Spleen (tissue), 11 donors: ENCODE results near the gene NBPF9. TPM values are rescaled to one million over a fixed set of nuclear protein-coding genes. Genes with fewer than 3 reads are reported as not detected.
"Not testable (repeated sequence)": the region's sequence is repeated elsewhere in the genome, so short reads cannot be mapped to it uniquely, and the experiment has no call there.

Experiments used
- DNase-seq: peaks from one replicate; pipeline ENCODE4 v3.0.0-alpha.2; 2020
- H3K27ac ChIP-seq, 8 donors: fragments of 200-600 bp; sonication (generic) in 7 of 8; 1 replicate in 4 of 8; 2 replicates in 4 of 8; pipeline versions ENCODE4 v1.5.0 to v1.8.0; 2016 to 2021; ENCODE audit warnings: inconsistent platforms in 4 of 8, mild to moderate bottlenecking in 4 of 8, moderate library complexity in 1 of 8
- H3K27me3 ChIP-seq, 7 donors: fragments of 200-600 bp; sonication (generic) in 6 of 7; replicated peaks in 1 of 7; 1 replicate in 4 of 7; 2 replicates in 3 of 7; pipeline versions ENCODE4 v1.5.0 to v1.8.0; 2016 to 2021; ENCODE audit warnings: inconsistent platforms in 3 of 7, mild to moderate bottlenecking in 1 of 7
- H3K36me3 ChIP-seq, 6 donors: fragments of 200-600 bp; sonication (generic) in 5 of 6; 1 replicate in 4 of 6; 2 replicates in 2 of 6; pipeline versions ENCODE4 v1.5.0 to v1.8.0; 2016 to 2021; ENCODE audit warnings: inconsistent platforms in 2 of 6
- H3K4me1 ChIP-seq, 6 donors: fragments of 200-600 bp; sonication (generic) in 5 of 6; 1 replicate in 3 of 6; 2 replicates in 3 of 6; pipeline versions ENCODE4 v1.5.0 to v1.8.0; 2016 to 2021; ENCODE audit warnings: inconsistent platforms in 3 of 6
- H3K4me3 ChIP-seq, 8 donors: fragments of 200-600 bp; sonication (generic) in 7 of 8; 1 replicate in 4 of 8; 2 replicates in 4 of 8; pipeline versions ENCODE4 v1.5.0 to v1.8.0; 2016 to 2021; ENCODE audit warnings: inconsistent platforms in 4 of 8, mild to moderate bottlenecking in 4 of 8, moderate library complexity in 2 of 8
- H3K9me3 ChIP-seq, 8 donors: fragments of 200-600 bp; sonication (generic) in 7 of 8; 1 replicate in 4 of 8; 2 replicates in 4 of 8; pipeline versions ENCODE4 v1.5.0 to v1.8.0; 2016 to 2021; ENCODE audit warnings: inconsistent platforms in 4 of 8
- CTCF ChIP-seq, 11 experiments: fragments of 200-600 bp in 7 of 11; fragments of 450-650 bp in 4 of 11; sonication (generic) in 4 of 11; IDR thresholded peaks in 8 of 11; conservative IDR thresholded peaks in 3 of 11; 1 replicate in 7 of 11; 2 replicates in 4 of 11; pipeline versions ENCODE4 v1.4.0 to v1.8.0; 2016 to 2021; ENCODE audit warnings: antibody characterized with exemption in 11 of 11, inconsistent platforms in 4 of 11, mild to moderate bottlenecking in 1 of 11
- POLR2AphosphoS5 ChIP-seq, 3 donors: sonication (generic); formaldehyde crosslinking; IDR thresholded peaks; one replicate each; pipeline ENCODE4 v1.5.1; 2017; ENCODE audit warnings: antibody characterized with exemption in 3 of 3
- WGBS, 5 donors: extraction: QIAGEN DNeasy Blood & Tissue Kit in 3 of 5; methylation state at CpG; one replicate each; pipeline versions ENCODE4 v1.1.5 to v1.1.7; 2013 to 2018; 5-methylcytosine and 5-hydroxymethylcytosine counted together
- intact Hi-C: fragments of 100-400 bp; cut with DNase I; formaldehyde crosslinking; loops from one replicate; pipeline ENCODE4 v1.15.0; 2023; ENCODE audit warnings: low total_unique reads
- polyA plus RNA-seq, 3 donors: library from polyadenylated mRNA; stranded (reverse); fragments of 200-250 nt; gene quantifications; one replicate each; pipeline ENCODE4 v1.2.1, GENCODE V29; 2013
- total RNA-seq, 7 donors: library from RNA; depleted of rRNA in 3 of 7; stranded (reverse); fragments of >200 nt in 3 of 7; fragmentation: NEBNext Ultra II Directional in 4 of 7; extraction: Animal tissue kit (Norgen Biotek cat#: 25700) in 4 of 7; gene quantifications; one replicate each; pipeline versions ENCODE4 v1.1.0 to v1.2.1, GENCODE V29; 2016 to 2021
- donor health status: healthy with polysubstance abuse.
- donor health status: DM: no; HTN: no; CAD: no; lungs with moderate emphysema.
- donor health status: DM: no; HTN: no; CAD: no.
- donor health status: Bipolar disorder and iron deficiency.
- donor health status: healthy.
- donor health status: DM: no; HTN: no; CAD: no.
- donor health status: DM: yes; HTN: yes; CAD: no.

Gene NBPF9
- total and polyA plus RNA-seq, 10 donors, result 9.4 to 35.7 (median 22.4) TPM

- H3K4me1 ChIP-seq, intact Hi-C loops, H3K9me3 ChIP-seq, H3K27me3 ChIP-seq, H3K36me3 ChIP-seq, H3K27ac ChIP-seq: not testable (repeated sequence)
- 0 to 2% (median 0%) methylated on average over 6 to 8 of the region's 16 CpGs; no CpG with 5 or more reads in 2 of the 5 donors for WGBS, 5 donors
- TF ChIP-seq POLR2AphosphoS5 (IDR thresholded peaks at IDR 0.05), result peak in 1 of 3 donors; percentile 31
- DNase-seq, result peak; percentile 68
- peak overlapping the region in 4 of 8 donors; percentile 19 to 63 (median 52) for H3K4me3 ChIP-seq
Observed at GRCh38 chr1:149102574-149102973, 777 bp downstream of the NBPF9 start.

GRCh38 chr1:149098276-149098675, 5.1 kb downstream of the NBPF9 start:
- H3K4me1 ChIP-seq, DNase-seq, H3K9me3 ChIP-seq, H3K27me3 ChIP-seq, H3K36me3 ChIP-seq, H3K4me3 ChIP-seq, H3K27ac ChIP-seq, intact Hi-C loops: not testable (repeated sequence)
- WGBS, 5 donors, result 83 to 97% (median 90%) methylated on average over 5 to 6 of the region's 8 CpGs; no CpG with 5 or more reads in 1 of the 5 donors

GRCh38 chr1:149093155-149093554, 10.2 kb downstream of the NBPF9 start:
- DNase-seq, H3K27ac ChIP-seq, H3K27me3 ChIP-seq, H3K4me1 ChIP-seq, H3K9me3 ChIP-seq, H3K4me3 ChIP-seq, H3K36me3 ChIP-seq, intact Hi-C loops: not testable (repeated sequence)
- WGBS, 5 donors, result 34 to 50% (median 41%) methylated on average over 4 to 6 of the region's 6 CpGs

- intact Hi-C loops, H3K27ac ChIP-seq, H3K27me3 ChIP-seq, H3K9me3 ChIP-seq, DNase-seq, H3K4me1 ChIP-seq, H3K4me3 ChIP-seq: not testable (repeated sequence)
- WGBS, 5 donors, result 52 to 65% (median 62%) methylated on average over 4 to 6 of the region's 9 CpGs
- H3K36me3 ChIP-seq, result peaks cover 0 to 23% (median 0%) of the 10 kb centered on the region in 6 donors
- TF ChIP-seq CTCF (IDR thresholded peaks at IDR 0.05 in 8 of 11, conservative IDR thresholded peaks at IDR 0.05 in 3 of 11), result peak in 1 of 11 experiments; percentile 24
Observed at GRCh38 chr1:149075505-149076127, 27.7 kb downstream of the NBPF9 start.

GRCh38 chr1:149064611-149065010, 38.7 kb downstream of the NBPF9 start:
- H3K27ac ChIP-seq, intact Hi-C loops: not testable (repeated sequence)

GRCh38 chr1:149043056-149043455, 60.3 kb downstream of the NBPF9 start:
- H3K4me1 ChIP-seq, H3K9me3 ChIP-seq, H3K27me3 ChIP-seq, H3K4me3 ChIP-seq, H3K27ac ChIP-seq, intact Hi-C loops, H3K36me3 ChIP-seq, DNase-seq: not testable (repeated sequence)
- 78 to 82% (median 80%) methylated on average over 2 to 4 of the region's 4 CpGs; no CpG with 5 or more reads in 2 of the 5 donors for WGBS, 5 donors

More at GRCh38 chr1:149064611-149065010, 38.7 kb downstream of the NBPF9 start:
- not testable (repeated sequence) for H3K4me3 ChIP-seq, H3K9me3 ChIP-seq, H3K27me3 ChIP-seq, H3K4me1 ChIP-seq, DNase-seq
- WGBS, 5 donors, result 81 to 99% (median 85%) methylated on average over 3 of the region's 3 CpGs
- peaks cover 0 to 14% (median 0%) of the 10 kb centered on the region in 6 donors for H3K36me3 ChIP-seq

- H3K9me3 ChIP-seq, H3K4me1 ChIP-seq, intact Hi-C loops, DNase-seq, H3K27me3 ChIP-seq, H3K27ac ChIP-seq, H3K36me3 ChIP-seq, H3K4me3 ChIP-seq: not testable (repeated sequence)
- WGBS, 5 donors, result 81 to 100% (median 90%) methylated on average over 1 to 2 of the region's 3 CpGs; no CpG with 5 or more reads in 1 of the 5 donors
Observed at GRCh38 chr1:149033916-149034315, 69.4 kb downstream of the NBPF9 start.

GRCh38 chr1:149024327-149024726, 79.0 kb downstream of the NBPF9 start:
- H3K36me3 ChIP-seq, H3K4me1 ChIP-seq, H3K27ac ChIP-seq, DNase-seq, H3K4me3 ChIP-seq, H3K9me3 ChIP-seq, intact Hi-C loops, H3K27me3 ChIP-seq: not testable (repeated sequence)
- no CpG with 5 or more reads among the region's 3 CpGs for WGBS, 5 donors

- intact Hi-C loops, H3K27me3 ChIP-seq, H3K4me1 ChIP-seq, H3K9me3 ChIP-seq, DNase-seq, H3K27ac ChIP-seq, H3K36me3 ChIP-seq, H3K4me3 ChIP-seq: not testable (repeated sequence)
- 64 to 83% (median 74%) methylated on average over 2 of the region's 3 CpGs for WGBS, 5 donors
Observed at GRCh38 chr1:149018577-149018976, 84.8 kb downstream of the NBPF9 start.

- H3K36me3 ChIP-seq, DNase-seq, H3K27ac ChIP-seq, intact Hi-C loops, H3K4me1 ChIP-seq, H3K9me3 ChIP-seq, H3K4me3 ChIP-seq, H3K27me3 ChIP-seq: not testable (repeated sequence)
- 98 to 100% (median 100%) methylated on average over 2 of the region's 2 CpGs; no CpG with 5 or more reads in 1 of the 5 donors for WGBS, 5 donors
Observed at GRCh38 chr1:149016626-149017025, 86.7 kb downstream of the NBPF9 start.
